Thyroid gland (tissue), 4 donors: Measurements from ENCODE around the gene GID8. TPM values are rescaled to one million over a fixed set of nuclear protein-coding genes. Genes with fewer than 3 reads are reported as not detected.

Experiments used
- DNase-seq, 2 donors: peaks; one replicate each; pipeline ENCODE4 v3.0.0-alpha.2; 2019
- H3K27ac ChIP-seq, 3 donors: fragments of 200-600 bp; sonication (generic); 1 replicate in 2 of 3; 2 replicates in 1 of 3; pipeline ENCODE4 v1.5.1; 2016 to 2019; ENCODE audit warnings: mild to moderate bottlenecking in 1 of 3, moderate library complexity in 1 of 3
- H3K27me3 ChIP-seq: fragments of 200-600 bp; sonication (generic); one replicate; pipeline ENCODE4 v1.5.1; 2019
- H3K36me3 ChIP-seq, 2 donors: fragments of 200-600 bp; sonication (generic); one replicate each; pipeline ENCODE4 v1.5.1; 2016 to 2019
- H3K4me1 ChIP-seq, 2 donors: fragments of 200-600 bp; sonication (generic); one replicate each; pipeline ENCODE4 v1.5.1; 2017 to 2019
- H3K4me3 ChIP-seq, 3 donors: fragments of 200-600 bp; sonication (generic); replicated peaks in 1 of 3; 1 replicate in 2 of 3; 2 replicates in 1 of 3; pipeline ENCODE4 v1.5.1; 2016; ENCODE audit warnings: mild to moderate bottlenecking in 1 of 3
- H3K9me3 ChIP-seq: fragments of 200-600 bp; sonication (generic); one replicate; pipeline ENCODE4 v1.5.1; 2017
- CTCF ChIP-seq, 6 experiments: fragments of 200-600 bp in 3 of 6; fragments of 450-650 bp in 3 of 6; sonication (generic) in 3 of 6; IDR thresholded peaks; one replicate each; pipeline ENCODE4 v1.5.1; 2016 to 2019; ENCODE audit warnings: antibody characterized with exemption in 6 of 6, mild to moderate bottlenecking in 2 of 6, inconsistent platforms in 1 of 6, moderate library complexity in 1 of 6
- POLR2A ChIP-seq, 2 donors: fragments of 450-650 bp; IDR thresholded peaks; one replicate each; pipeline ENCODE4 v1.6.1; 2017; ENCODE audit warnings: antibody characterized with exemption in 2 of 2, mild to moderate bottlenecking in 2 of 2, moderate library complexity in 1 of 2
- WGBS, 2 donors: methylation state at CpG; one replicate each; pipeline ENCODE4 v1.1.5; 2017; 5-methylcytosine and 5-hydroxymethylcytosine counted together
- intact Hi-C: fragments of 100-400 bp; cut with DNase I; formaldehyde crosslinking; loops from one replicate; pipeline ENCODE4 v1.15.1; 2023
- total RNA-seq, 4 donors: library from RNA; depleted of rRNA; stranded (reverse); fragments of >200 nt; gene quantifications; one replicate each; pipeline ENCODE4 v1.2.3, GENCODE V29; 2016

GID8 gene
- total RNA-seq, 4 donors from 2014 or later = 30.3 to 38.5 (median 34.5) TPM

GRCh38 chr20:62916703-62917476, 21.1 kb upstream of the GID8 start:
- intact Hi-C loops = no loop called here
- H3K4me3 ChIP-seq = no peak overlapping the region
- peaks cover 0 to 3% of the 10 kb centered on the region in 2 donors for H3K36me3 ChIP-seq
- peaks cover 53 to 67% of the 10 kb centered on the region in 2 donors for H3K4me1 ChIP-seq
- no peaks in the 10 kb centered on the region for H3K9me3 ChIP-seq
- no peaks in the 10 kb centered on the region for H3K27me3 ChIP-seq
- H3K27ac ChIP-seq = no peak overlapping the region
- TF ChIP-seq POLR2A (IDR thresholded peaks at IDR 0.05) (no peak), CTCF (IDR thresholded peaks at IDR 0.05) (no peak)
- 79 to 85% methylated on average over 10 of the region's 10 CpGs for WGBS, 2 donors
- no peak for DNase-seq

DNA sequence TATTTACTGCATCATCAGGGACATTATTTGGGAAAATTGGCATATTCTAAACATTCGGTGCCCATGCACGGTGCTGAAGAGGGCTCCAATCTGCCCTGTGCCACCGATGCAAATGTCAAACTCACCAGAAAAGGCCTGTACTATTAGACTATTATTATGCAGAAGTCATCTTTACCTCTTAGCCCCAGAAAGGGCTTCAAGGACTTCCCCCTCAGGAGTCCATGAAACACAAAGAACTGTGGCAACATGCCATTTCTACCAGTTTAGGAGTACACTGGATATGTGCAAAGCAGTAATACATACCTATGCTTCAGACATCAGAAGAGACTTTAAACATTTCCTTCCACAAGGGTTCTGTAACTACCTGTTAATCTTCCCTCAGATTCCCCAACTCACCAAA, 20.2 kb upstream of the GID8 start:
- no peaks in the 10 kb centered on the region for H3K36me3 ChIP-seq
- peaks cover 61 to 74% of the 10 kb centered on the region in 2 donors for H3K4me1 ChIP-seq
- intact Hi-C loops = no loop called here
- H3K27me3 ChIP-seq = no peaks in the 10 kb centered on the region
- H3K9me3 ChIP-seq = no peaks in the 10 kb centered on the region
- DNase-seq = no peak
- 75 to 77% methylated on average over 3 of the region's 3 CpGs for WGBS, 2 donors
- TF ChIP-seq POLR2A (IDR thresholded peaks at IDR 0.05) (no peak), CTCF (IDR thresholded peaks at IDR 0.05) (no peak)
- no peak overlapping the region for H3K27ac ChIP-seq
- no peak overlapping the region for H3K4me3 ChIP-seq

GRCh38 chr20:62918147-62918546, 19.8 kb upstream of the GID8 start:
- intact Hi-C loops = no loop called here
- TF ChIP-seq POLR2A (IDR thresholded peaks at IDR 0.05) (no peak), CTCF (IDR thresholded peaks at IDR 0.05) (no peak)

GRCh38 chr20:62918831-62919230, 19.1 kb upstream of the GID8 start:
- peaks cover 69 to 83% of the 10 kb centered on the region in 2 donors for H3K4me1 ChIP-seq
- H3K4me3 ChIP-seq = no peak overlapping the region
- H3K9me3 ChIP-seq = no peaks in the 10 kb centered on the region
- no peak for DNase-seq
- intact Hi-C loops = no loop called here
- no peaks in the 10 kb centered on the region for H3K36me3 ChIP-seq
- H3K27ac ChIP-seq = no peak overlapping the region
- 57 to 74% methylated on average over 6 of the region's 6 CpGs for WGBS, 2 donors
- no peak for TF ChIP-seq POLR2A (IDR thresholded peaks at IDR 0.05)
- TF ChIP-seq CTCF (IDR thresholded peaks at IDR 0.05) = no peak
- no peaks in the 10 kb centered on the region for H3K27me3 ChIP-seq

More at GRCh38 chr20:62918147-62918546, 19.8 kb upstream of the GID8 start:
- Histone ChIP-seq H3K4me3 (no peak overlapping the region), H3K27ac (no peak overlapping the region), H3K36me3 (no peaks in the 10 kb centered on the region), H3K27me3 (no peaks in the 10 kb centered on the region), H3K4me1 (peaks cover 63 to 78% of the 10 kb centered on the region in 2 donors), H3K9me3 (no peaks in the 10 kb centered on the region)
- no peak for DNase-seq
- 36 to 56% methylated on average over 3 of the region's 3 CpGs for WGBS, 2 donors

- DNase-seq = no peak
- Histone ChIP-seq H3K9me3 (no peaks in the 10 kb centered on the region), H3K4me3 (no peak overlapping the region), H3K4me1 (peaks cover 72 to 88% of the 10 kb centered on the region in 2 donors), H3K36me3 (no peaks in the 10 kb centered on the region), H3K27ac (no peak overlapping the region), H3K27me3 (no peaks in the 10 kb centered on the region)
- whole genome bisulfite sequencing, 2 donors = 75 to 76% methylated on average over 6 to 10 of the region's 10 CpGs
- intact Hi-C loops = no loop called here
- TF ChIP-seq POLR2A (IDR thresholded peaks at IDR 0.05) = no peak
- TF ChIP-seq CTCF (IDR thresholded peaks at IDR 0.05) = no peak
Measured at GRCh38 chr20:62920039-62920645, 17.8 kb upstream of the GID8 start.
